Raji (cell line): ENCODE measurements around the gene TANGO6.

Experiments used
- POLR2A ChIP-seq: IDR thresholded peaks from 2 replicates; pipeline ENCODE4 v1.6.1; 2011; ENCODE audit warnings: low read depth, low read length, control low read depth; ENCODE audit not compliant: insufficient read depth

Gene TANGO6

GRCh38 chr16:68972720-68973119, 129.4 kb downstream of the TANGO6 start:
- TF ChIP-seq POLR2A: no peak

- no peak for TF ChIP-seq POLR2A
Measured at GRCh38 chr16:68973611-68974120, 130.3 kb downstream of the TANGO6 start.

GRCh38 chr16:68978303-68978954, 135.1 kb downstream of the TANGO6 start:
- TF ChIP-seq POLR2A: no peak

GRCh38 chr16:68980695-68981315, 137.5 kb downstream of the TANGO6 start:
- no peak for TF ChIP-seq POLR2A

- no peak for TF ChIP-seq POLR2A
Measured at GRCh38 chr16:68981971-68982370, 138.6 kb downstream of the TANGO6 start.

- no peak for TF ChIP-seq POLR2A
Measured at GRCh38 chr16:68984467-68984866, 141.1 kb downstream of the TANGO6 start.

GRCh38 chr16:68985268-68985667, 141.9 kb downstream of the TANGO6 start:
- no peak for TF ChIP-seq POLR2A

- TF ChIP-seq POLR2A: no peak
Measured at GRCh38 chr16:68985855-68986254, 142.5 kb downstream of the TANGO6 start.

- TF ChIP-seq POLR2A: no peak
Measured at GRCh38 chr16:68987734-68988457, 144.6 kb downstream of the TANGO6 start.

- TF ChIP-seq POLR2A: no peak
Measured at GRCh38 chr16:68991075-68991474, 147.7 kb downstream of the TANGO6 start.

- no peak for TF ChIP-seq POLR2A
Measured at GRCh38 chr16:68992521-68992920, 149.2 kb downstream of the TANGO6 start.

- TF ChIP-seq POLR2A: no peak
Measured at GRCh38 chr16:68993456-68993855, 150.1 kb downstream of the TANGO6 start.

GRCh38 chr16:68993885-68994284, 150.6 kb downstream of the TANGO6 start:
- TF ChIP-seq POLR2A: no peak

GRCh38 chr16:68994324-68994723, 151.0 kb downstream of the TANGO6 start:
- no peak for TF ChIP-seq POLR2A

- TF ChIP-seq POLR2A: no peak
Measured at GRCh38 chr16:68995011-68995504, 151.7 kb downstream of the TANGO6 start.

- TF ChIP-seq POLR2A: no peak
Measured at GRCh38 chr16:68997564-68997963, 154.2 kb downstream of the TANGO6 start.

- TF ChIP-seq POLR2A: no peak
Measured at GRCh38 chr16:68999114-68999513, 155.8 kb downstream of the TANGO6 start.

GRCh38 chr16:69003500-69003899, 160.2 kb downstream of the TANGO6 start:
- TF ChIP-seq POLR2A: no peak
